ENCODE data around the gene SLC12A4. TPM values are rescaled to one million over a fixed set of nuclear protein-coding genes. Genes with fewer than 3 reads are reported as not detected.

SLC12A4 gene
- total and polyA plus RNA-seq, 10 donors: 4.6 to 68.5 (median 29.4) TPM

GRCh38 chr16:67986949-67987348 is 18.5 kb upstream of the SLC12A4 start:
- intact Hi-C loops (cut with DNase I; ENCODE audit: low total_unique reads): no loop called here
- H3K36me3 ChIP-seq: peaks cover 0 to 24% (median 0%) of the 10 kb centered on the region in 6 donors
- no peaks in the 10 kb centered on the region for H3K9me3 ChIP-seq
- H3K4me3 ChIP-seq: no peak overlapping the region
- H3K4me1 ChIP-seq: peaks cover 18 to 81% (median 29%) of the 10 kb centered on the region in 6 donors
- WGBS, 5 donors: 89 to 95% (median 93%) methylated on average over 5 of the region's 5 CpGs
- DNase-seq: no peak
- no peak overlapping the region for H3K27ac ChIP-seq
- no peak for TF ChIP-seq POLR2A (IDR thresholded peaks at IDR 0.05)
- TF ChIP-seq, protein P1, sequence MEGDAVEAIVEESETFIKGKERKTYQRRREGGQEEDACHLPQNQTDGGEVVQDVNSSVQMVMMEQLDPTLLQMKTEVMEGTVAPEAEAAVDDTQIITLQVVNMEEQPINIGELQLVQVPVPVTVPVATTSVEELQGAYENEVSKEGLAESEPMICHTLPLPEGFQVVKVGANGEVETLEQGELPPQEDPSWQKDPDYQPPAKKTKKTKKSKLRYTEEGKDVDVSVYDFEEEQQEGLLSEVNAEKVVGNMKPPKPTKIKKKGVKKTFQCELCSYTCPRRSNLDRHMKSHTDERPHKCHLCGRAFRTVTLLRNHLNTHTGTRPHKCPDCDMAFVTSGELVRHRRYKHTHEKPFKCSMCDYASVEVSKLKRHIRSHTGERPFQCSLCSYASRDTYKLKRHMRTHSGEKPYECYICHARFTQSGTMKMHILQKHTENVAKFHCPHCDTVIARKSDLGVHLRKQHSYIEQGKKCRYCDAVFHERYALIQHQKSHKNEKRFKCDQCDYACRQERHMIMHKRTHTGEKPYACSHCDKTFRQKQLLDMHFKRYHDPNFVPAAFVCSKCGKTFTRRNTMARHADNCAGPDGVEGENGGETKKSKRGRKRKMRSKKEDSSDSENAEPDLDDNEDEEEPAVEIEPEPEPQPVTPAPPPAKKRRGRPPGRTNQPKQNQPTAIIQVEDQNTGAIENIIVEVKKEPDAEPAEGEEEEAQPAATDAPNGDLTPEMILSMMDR (IDR thresholded peaks at IDR 0.05 in 8 of 11, conservative IDR thresholded peaks at IDR 0.05 in 3 of 11): no peak
- TF ChIP-seq POLR2AphosphoS5 (IDR thresholded peaks at IDR 0.05): no peak
- H3K27me3 ChIP-seq (replicated peaks in 1 of 7): no peaks in the 10 kb centered on the region

DNA sequence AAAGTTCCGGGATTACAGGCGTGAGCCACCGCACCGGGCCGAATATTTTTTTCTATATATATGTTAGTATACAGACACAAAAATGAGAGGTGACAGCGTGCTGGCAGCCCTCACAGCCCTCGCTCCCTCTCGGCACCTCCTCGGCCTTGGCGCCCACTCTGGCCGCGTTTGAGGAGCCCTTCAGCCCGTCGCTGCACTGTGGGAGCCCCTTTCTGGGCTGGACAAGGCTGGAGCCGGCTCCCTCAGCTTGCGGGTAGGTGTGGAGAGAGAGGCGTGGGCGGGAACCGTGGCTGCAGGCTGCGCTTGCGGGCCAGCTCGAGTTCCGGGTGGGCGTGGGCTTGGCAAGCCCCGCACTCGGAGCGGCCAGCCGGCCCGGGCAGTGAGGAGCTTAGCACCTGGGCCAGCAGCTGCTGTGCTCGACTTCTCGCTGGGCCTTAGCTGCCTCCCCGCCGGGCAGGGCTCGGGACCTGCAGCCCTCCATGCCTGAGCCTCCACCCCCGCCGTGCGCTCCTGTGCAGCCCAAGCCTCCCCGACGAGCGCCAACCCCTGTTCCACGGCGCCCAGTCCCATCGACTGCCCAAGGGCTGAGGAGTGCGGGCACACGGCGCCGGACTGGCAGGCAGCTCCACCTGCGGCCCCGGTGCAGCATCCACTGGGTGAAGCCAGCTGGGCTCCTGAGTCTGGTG is 13.7 kb upstream of the SLC12A4 start:
- no peaks in the 10 kb centered on the region for H3K9me3 ChIP-seq
- no peak for DNase-seq

GRCh38 chr16:67979955-67980678 is 11.7 kb upstream of the SLC12A4 start, which contains the start of gene DPEP3:
DPEP3 (minus strand) TSS chr16:67980499; CDS start chr16:67980380, 119 bp downstream.
- no peak for DNase-seq
- H3K27ac ChIP-seq: no peak within 1 kb of the TSS
- H3K4me1 ChIP-seq: peaks cover 15 to 25% (median 19%) of the 10 kb centered on the region in 6 donors
- no peaks in the 10 kb centered on the region for H3K9me3 ChIP-seq
- no peaks in the 10 kb centered on the region for H3K36me3 ChIP-seq
- WGBS, 5 donors: 69 to 80% (median 72%) methylated on average over 44 to 62 of the region's 62 CpGs
- intact Hi-C loops (cut with DNase I; ENCODE audit: low total_unique reads): no loop called here
- TF ChIP-seq POLR2A (IDR thresholded peaks at IDR 0.05) (no peak), POLR2AphosphoS5 (IDR thresholded peaks at IDR 0.05) (no peak)
- TF ChIP-seq, protein P1 (IDR thresholded peaks at IDR 0.05 in 8 of 11, conservative IDR thresholded peaks at IDR 0.05 in 3 of 11): peak in 1 of 11 experiments; percentile 29
- H3K4me3 ChIP-seq: no peak within 1 kb of the TSS
- H3K27me3 ChIP-seq (replicated peaks in 1 of 7): no peaks in the 10 kb centered on the region

More for the DNA sequence above, 13.7 kb upstream of the SLC12A4 start:
- Histone ChIP-seq H3K36me3 (no peaks in the 10 kb centered on the region), H3K27me3 (replicated peaks in 1 of 7) (no peaks in the 10 kb centered on the region), H3K4me1 (peaks cover 18 to 44% (median 27%) of the 10 kb centered on the region in 6 donors), H3K27ac (no peak overlapping the region), H3K4me3 (no peak overlapping the region)
- intact Hi-C loops (cut with DNase I; ENCODE audit: low total_unique reads): no loop called here
- TF ChIP-seq POLR2A (IDR thresholded peaks at IDR 0.05) (no peak), POLR2AphosphoS5 (IDR thresholded peaks at IDR 0.05) (peak in 1 of 3 donors; percentile 27)
- TF ChIP-seq, protein P1 (IDR thresholded peaks at IDR 0.05 in 8 of 11, conservative IDR thresholded peaks at IDR 0.05 in 3 of 11): no peak
- 93 to 97% (median 96%) methylated on average over 19 to 49 of the region's 49 CpGs for WGBS, 5 donors

Data from spleen (tissue), 11 donors.